Measurements from ENCODE around the gene RRM1. TPM values are rescaled to one million over a fixed set of nuclear protein-coding genes. Genes with fewer than 3 reads are reported as not detected.

RRM1 gene
- total RNA-seq, 4 donors from 2014 or later = 13.8 to 23.8 (median 16.8) TPM

- H3K27ac ChIP-seq = no peak overlapping the region
- TF ChIP-seq EP300 (IDR thresholded peaks at IDR 0.05; ENCODE audit: low read depth) (no peak), POLR2A (IDR thresholded peaks at IDR 0.05) (no peak), POLR2AphosphoS5 (IDR thresholded peaks at IDR 0.05) (no peak), CTCF (IDR thresholded peaks at IDR 0.05) (no peak)
- intact Hi-C loops (cut with DNase I; ENCODE audit: low total_unique reads) (no loop called here), in situ Hi-C loops (cut with MboI; ENCODE audit: low pct_ligation_motif_present in 1 of 4, low pct_unique_long_range_greater_than_20kb in 1 of 4, low sequenced_read_pairs in 3 of 4) (no loop called here)
- WGBS, 2 donors (ENCODE audit: low coverage in 1 of 2) = 98 to 100% methylated on average over 2 of the region's 2 CpGs
- no peaks in the 10 kb centered on the region for H3K9me3 ChIP-seq
- no peak for DNase-seq
- no peak overlapping the region for H3K4me3 ChIP-seq
- peaks cover 0 to 11% (median 0%) of the 10 kb centered on the region in 4 donors for H3K4me1 ChIP-seq
- H3K36me3 ChIP-seq = peaks cover 0 to 21% (median 3%) of the 10 kb centered on the region in 4 donors
- H3K27me3 ChIP-seq = no peaks in the 10 kb centered on the region
Observed at GRCh38 chr11:4103269-4103668, 8.7 kb downstream of the RRM1 start.

DNA sequence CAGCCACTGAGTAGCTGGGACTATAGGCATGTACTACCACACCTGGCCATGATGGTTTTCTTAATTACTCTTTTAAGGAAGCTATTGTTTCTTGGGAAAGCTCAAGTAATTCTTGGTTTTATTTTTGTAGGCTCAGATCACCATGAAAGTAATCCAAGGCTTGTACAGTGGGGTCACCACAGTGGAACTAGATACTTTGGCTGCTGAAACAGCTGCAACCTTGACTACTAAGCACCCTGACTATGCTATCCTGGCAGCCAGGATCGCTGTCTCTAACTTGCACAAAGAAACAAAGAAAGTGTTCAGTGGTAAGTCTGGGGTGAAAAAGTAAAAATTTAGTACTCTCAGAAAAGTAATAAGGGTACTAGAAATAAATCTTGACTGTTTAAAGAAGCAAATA lies 11.3 kb downstream of the RRM1 start:
- in situ Hi-C loops (cut with MboI; ENCODE audit: low pct_ligation_motif_present in 1 of 4, low pct_unique_long_range_greater_than_20kb in 1 of 4, low sequenced_read_pairs in 3 of 4) = no loop called here
- no peak overlapping the region for H3K4me3 ChIP-seq
- 83 to 100% methylated on average over 1 of the region's 1 CpG for WGBS, 2 donors (ENCODE audit: low coverage in 1 of 2)

GRCh38 chr11:4111834-4112233 lies 17.2 kb downstream of the RRM1 start:
- H3K4me3 ChIP-seq = no peak overlapping the region
- intact Hi-C loops (cut with DNase I; ENCODE audit: low total_unique reads) (no loop called here), in situ Hi-C loops (cut with MboI; ENCODE audit: low pct_ligation_motif_present in 1 of 4, low pct_unique_long_range_greater_than_20kb in 1 of 4, low sequenced_read_pairs in 3 of 4) (no loop called here)
- no peak for DNase-seq
- peaks cover 0 to 54% (median 14%) of the 10 kb centered on the region in 4 donors for H3K36me3 ChIP-seq
- H3K27me3 ChIP-seq = no peaks in the 10 kb centered on the region
- TF ChIP-seq POLR2A (IDR thresholded peaks at IDR 0.05) (no peak), POLR2AphosphoS5 (IDR thresholded peaks at IDR 0.05) (no peak), EP300 (IDR thresholded peaks at IDR 0.05; ENCODE audit: low read depth) (no peak), CTCF (IDR thresholded peaks at IDR 0.05) (no peak)
- no peak overlapping the region for H3K27ac ChIP-seq
- WGBS, 2 donors (ENCODE audit: low coverage in 1 of 2) = 78% methylated on average over 5 of the region's 5 CpGs
- H3K9me3 ChIP-seq = no peaks in the 10 kb centered on the region
- H3K4me1 ChIP-seq = peaks cover 0 to 8% (median 0%) of the 10 kb centered on the region in 4 donors

More for the DNA sequence above, 11.3 kb downstream of the RRM1 start:
- Histone ChIP-seq H3K9me3 (no peaks in the 10 kb centered on the region), H3K27ac (no peak overlapping the region), H3K27me3 (no peaks in the 10 kb centered on the region), H3K4me1 (peaks cover 0 to 11% (median 0%) of the 10 kb centered on the region in 4 donors), H3K36me3 (peaks cover 0 to 31% (median 4%) of the 10 kb centered on the region in 4 donors)
- TF ChIP-seq POLR2A (IDR thresholded peaks at IDR 0.05) (no peak), EP300 (IDR thresholded peaks at IDR 0.05; ENCODE audit: low read depth) (no peak), CTCF (IDR thresholded peaks at IDR 0.05) (no peak), POLR2AphosphoS5 (IDR thresholded peaks at IDR 0.05) (no peak)
- no peak for DNase-seq
- intact Hi-C loops (cut with DNase I; ENCODE audit: low total_unique reads) = no loop called here

- no peak for TF ChIP-seq CTCF (IDR thresholded peaks at IDR 0.05)
- TF ChIP-seq POLR2A (IDR thresholded peaks at IDR 0.05) = no peak
- TF ChIP-seq POLR2AphosphoS5 (IDR thresholded peaks at IDR 0.05) = no peak
- no peak for TF ChIP-seq EP300 (IDR thresholded peaks at IDR 0.05; ENCODE audit: low read depth)
- H3K4me1 ChIP-seq = no peaks in the 10 kb centered on the region
- H3K36me3 ChIP-seq = peaks cover 0 to 42% (median 12%) of the 10 kb centered on the region in 4 donors
- 95 to 100% methylated on average over 2 of the region's 2 CpGs for WGBS, 2 donors (ENCODE audit: low coverage in 1 of 2)
- no peaks in the 10 kb centered on the region for H3K9me3 ChIP-seq
- in situ Hi-C loops (cut with MboI; ENCODE audit: low pct_ligation_motif_present in 1 of 4, low pct_unique_long_range_greater_than_20kb in 1 of 4, low sequenced_read_pairs in 3 of 4) (no loop called here), intact Hi-C loops (cut with DNase I; ENCODE audit: low total_unique reads) (no loop called here)
- DNase-seq = no peak
- no peak overlapping the region for H3K27ac ChIP-seq
- no peak overlapping the region for H3K4me3 ChIP-seq
- H3K27me3 ChIP-seq = no peaks in the 10 kb centered on the region
Observed at GRCh38 chr11:4115128-4115527, 20.5 kb downstream of the RRM1 start.
